Dermis blood vessel endothelial cell (primary cell): ENCODE measurements around the gene ZNF503. TPM values are rescaled to one million over a fixed set of nuclear protein-coding genes. Genes with fewer than 3 reads are reported as not detected.

ENCODE experiments used
- DNase-seq: peaks from one replicate; pipeline ENCODE4 v3.0.0; 2010
- total RNA-seq: library from RNA; depleted of rRNA; stranded (reverse); fragments of >200 nt; gene quantifications from 2 replicates; pipeline ENCODE4 v1.2.3, GENCODE V29; 2014

ZNF503 gene
- total RNA-seq, 1 donor from 2014 or later: 0.68 TPM

DNA sequence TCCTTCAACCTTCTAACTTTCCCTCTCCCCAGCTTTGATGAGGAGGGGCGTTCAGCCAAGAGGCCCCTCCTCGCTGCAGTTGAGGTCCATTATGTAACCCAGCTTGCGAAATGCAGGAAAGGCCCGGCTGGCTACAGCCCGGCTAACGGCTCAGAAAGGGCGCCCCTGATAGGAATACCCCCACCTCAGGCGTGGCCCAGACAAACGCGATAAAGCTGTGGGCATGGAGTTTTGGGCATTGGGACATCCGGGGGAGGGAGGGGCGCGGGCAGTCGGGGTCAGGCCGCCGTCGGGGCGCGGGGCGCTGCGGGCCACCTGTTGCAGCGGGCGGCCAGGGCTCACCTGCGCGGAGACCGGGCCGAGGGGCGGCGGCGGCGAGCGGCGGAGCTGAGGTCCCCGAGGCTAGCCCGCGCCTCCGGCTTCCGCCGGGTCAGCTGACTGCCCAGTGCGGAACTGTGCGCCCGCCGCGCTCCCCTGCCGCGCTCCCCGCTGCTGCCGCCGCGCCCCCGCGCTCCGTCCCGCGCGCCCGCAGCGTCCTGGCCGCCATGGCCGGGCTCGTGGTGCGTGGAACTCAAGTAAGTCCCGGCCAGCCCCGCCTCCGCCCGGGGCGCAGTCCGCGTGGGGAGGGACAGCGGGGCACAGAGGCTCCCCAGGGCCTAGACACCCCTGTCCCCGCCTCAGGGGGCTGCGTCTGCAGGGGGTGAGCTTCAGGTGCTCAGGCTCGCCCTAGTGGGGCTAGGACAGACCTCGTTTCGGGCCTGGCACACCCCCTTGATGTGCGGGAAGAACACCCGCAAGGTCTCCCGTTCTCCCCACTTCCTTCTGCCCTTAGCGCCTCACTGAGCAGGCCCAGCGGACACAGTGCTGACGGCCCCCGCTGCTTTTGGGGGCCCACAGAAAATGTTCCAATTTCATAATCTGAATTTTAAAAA, 29.9 kb upstream of the ZNF503 start, which contains the start of gene LRMDA:
LRMDA (plus strand) TSS at position 445 of the 932 bp plus-strand sequence.
- peak; percentile 28 for DNase-seq

DNA sequence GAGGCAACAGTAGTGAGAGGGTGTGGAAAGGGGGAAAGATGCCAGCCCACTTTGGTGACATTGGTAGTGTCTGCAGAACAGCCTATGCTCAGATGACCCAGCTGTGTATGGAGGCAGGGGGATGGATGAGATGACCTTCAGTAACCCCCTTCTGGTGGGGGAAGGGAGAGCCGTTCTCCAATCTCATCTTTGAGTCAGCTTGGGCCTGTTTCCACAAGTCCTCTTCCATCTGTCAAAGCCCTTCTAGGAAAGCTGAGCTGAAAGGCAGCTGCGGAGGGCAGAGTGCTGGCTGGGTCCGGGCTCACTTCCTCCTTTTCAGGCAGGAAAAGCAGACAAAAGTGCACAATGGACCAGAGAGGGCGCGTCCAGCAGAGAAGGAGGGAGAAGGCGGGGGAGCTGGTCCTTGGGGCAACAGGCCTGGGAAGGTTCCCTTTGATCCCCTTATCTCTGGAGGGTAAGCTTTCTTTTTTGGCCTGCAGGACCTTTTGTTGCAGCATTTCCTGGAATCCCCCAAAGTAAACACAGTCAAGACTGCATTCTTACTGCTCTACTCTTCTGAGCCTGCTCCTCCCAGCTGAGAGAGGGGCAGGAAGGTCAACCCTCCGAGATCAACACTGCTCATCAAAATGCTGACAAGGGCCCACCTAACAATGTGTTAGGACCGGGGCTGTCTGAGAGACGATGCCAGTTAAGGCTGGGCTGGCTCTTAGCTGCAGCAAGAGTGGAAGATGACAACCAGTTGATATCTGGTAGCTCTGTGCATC, 28.6 kb upstream of the ZNF503 start:
- DNase-seq: peak; percentile 53

DNA sequence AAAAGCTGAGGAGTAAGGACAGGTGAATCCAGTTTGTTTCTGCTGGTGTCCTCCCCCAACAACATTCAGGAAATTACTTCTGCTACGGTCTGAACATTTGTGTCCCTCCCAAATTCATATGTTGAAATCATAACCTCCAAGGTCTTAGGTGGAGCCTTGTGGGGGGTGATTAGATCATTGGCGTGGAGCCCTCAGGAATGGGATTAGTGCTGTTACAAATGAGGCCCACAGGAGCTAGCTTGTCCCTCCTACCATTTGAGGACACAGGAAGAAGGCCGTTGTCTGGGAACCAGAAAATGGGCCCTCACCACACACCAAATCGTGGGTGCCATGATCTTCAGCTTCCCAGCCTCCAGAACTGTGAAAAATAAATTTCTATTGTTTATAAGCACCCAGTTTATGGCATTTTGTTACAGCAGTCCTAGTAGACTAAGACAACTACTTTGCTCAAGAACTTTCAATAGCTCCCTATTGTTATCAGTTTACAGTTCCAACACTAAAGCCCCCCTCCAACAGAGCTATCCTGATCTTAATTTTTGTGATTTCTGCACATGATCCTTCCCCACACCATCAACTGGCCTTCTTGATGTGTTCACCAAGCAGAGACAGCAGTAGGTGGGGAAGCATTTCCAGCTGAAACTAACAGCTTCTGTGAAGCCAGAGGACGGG, 27.7 kb upstream of the ZNF503 start:
- DNase-seq: no peak

- peak; percentile 39 for DNase-seq
Observed at GRCh38 chr10:75428434-75429158, 27.0 kb upstream of the ZNF503 start.

- DNase-seq: peak; percentile 5
Observed at GRCh38 chr10:75427951-75428350, 26.4 kb upstream of the ZNF503 start.

DNA sequence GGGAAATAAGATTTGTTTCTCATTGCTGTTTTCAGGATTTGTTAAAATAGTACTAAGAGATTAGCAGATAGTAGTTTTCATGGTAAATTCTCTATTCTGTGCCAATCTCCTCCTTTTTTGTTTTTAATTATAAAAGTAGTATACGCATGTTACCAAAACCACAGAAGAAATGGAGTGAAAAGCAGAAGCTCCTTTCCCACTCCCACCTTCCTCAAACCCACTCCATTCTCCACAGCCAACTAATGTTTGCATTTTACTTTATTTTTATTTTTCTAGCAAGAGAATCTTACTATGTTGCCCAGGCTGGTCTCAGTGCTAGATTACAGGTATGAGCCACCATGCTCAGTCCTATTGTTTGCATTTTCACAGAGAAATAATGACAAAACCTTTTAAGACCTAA, 25.3 kb upstream of the ZNF503 start:
- no peak for DNase-seq

- DNase-seq: no peak
Observed at GRCh38 chr10:75425291-75426079, 23.9 kb upstream of the ZNF503 start.

DNA sequence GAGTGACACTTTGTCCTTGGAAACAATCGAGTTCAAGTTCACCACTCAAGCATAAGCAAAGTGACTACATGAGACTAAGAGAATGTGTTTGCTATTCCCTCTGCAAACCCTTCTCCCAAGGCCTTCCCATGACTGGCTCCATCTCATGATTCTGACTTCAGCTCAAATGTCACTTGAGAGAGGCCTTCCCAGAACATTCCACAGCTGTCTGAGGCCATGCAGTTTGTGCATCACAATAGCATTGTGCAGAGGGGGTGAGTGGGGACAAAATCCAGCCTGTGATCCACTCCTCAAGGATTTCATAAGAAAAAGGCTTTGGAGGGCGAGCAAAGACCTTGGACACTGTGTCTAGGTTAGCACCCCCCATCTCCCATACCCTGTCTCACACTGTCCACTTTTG, 23.0 kb upstream of the ZNF503 start:
- DNase-seq: no peak

GRCh38 chr10:75422913-75423312, 21.3 kb upstream of the ZNF503 start:
- DNase-seq: no peak

DNA sequence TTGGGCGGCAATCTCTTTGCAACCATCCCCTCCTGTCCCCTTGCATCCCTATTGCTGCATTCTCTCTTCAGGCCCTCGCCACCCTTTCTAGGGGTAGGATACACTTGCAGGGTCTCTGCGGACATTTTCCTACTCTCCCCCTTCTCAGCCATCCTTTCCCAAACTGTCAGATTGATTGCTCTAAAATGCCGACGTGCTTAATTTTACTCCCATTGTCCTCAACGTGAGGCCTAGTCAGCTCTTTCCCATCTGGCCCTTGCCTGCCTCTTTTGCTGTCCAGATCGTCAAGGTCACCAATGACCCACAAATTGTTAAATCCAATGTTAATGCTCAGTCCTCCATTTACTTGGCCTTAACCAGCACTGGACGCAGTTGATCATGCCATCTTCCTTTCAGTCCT, 17.1 kb upstream of the ZNF503 start:
- DNase-seq: no peak

- DNase-seq: no peak
Observed at GRCh38 chr10:75418293-75418692, 16.7 kb upstream of the ZNF503 start.

- no peak for DNase-seq
Observed at GRCh38 chr10:75417522-75417927, 16.0 kb upstream of the ZNF503 start.

DNA sequence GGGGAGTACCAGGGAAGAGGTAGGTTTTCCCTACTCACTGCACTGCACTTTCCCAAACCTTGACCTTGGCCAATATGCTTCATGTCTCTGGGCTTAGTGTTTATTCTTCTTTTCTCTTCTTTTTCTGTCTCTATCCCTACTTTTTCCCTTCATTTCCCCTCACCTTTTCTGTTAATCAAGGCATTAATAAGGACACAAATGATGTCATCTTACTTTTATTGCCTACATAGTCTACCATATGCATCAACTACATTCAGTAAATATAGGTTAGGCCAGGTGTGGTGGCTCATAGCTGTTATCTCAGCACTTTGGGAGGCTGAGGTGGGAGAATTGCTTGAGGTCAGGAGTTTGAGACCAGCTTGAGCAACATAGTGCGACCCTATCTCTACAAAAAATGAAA, 13.0 kb upstream of the ZNF503 start:
- DNase-seq: no peak

DNA sequence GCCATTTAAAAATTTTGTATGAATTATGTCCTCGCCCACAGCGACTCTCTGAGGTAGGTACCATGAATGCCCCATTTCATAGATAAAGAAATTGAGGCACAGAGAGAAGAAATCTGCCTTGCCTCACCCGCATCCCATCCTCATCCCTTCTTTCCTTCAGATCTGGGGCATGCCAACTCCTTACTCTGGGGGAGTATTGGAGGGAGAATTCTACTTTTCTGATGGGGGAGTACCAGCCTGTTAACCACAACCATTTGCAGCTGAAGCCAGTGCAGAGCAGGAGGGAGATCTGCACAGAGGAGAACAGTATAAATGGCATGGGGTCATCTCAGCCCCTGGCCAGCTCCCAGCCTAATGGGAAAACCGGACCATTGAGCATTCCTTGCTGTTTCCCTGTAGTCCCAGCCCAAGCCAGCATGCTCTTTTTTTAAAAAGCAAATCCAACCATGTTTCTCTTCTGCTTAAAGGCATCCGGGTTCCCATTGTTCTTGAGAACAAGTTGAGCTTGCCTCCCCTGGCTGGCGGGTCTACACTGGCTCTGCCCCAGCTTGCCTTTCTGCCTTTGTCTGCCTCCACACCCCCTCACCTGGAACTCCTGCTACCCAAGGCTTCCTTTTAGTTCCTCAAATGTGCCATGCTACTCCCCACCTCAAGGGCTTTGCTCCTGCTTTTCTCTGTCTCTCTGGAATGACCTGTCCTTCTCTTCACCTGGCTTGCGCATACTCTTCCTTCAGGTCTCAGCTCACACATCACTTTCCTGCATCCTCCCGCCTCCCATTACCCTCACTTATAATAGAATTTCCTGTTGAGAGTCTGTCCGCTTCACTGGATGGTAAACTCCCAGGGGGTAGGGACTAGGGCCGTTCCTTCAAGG, 8.8 kb upstream of the ZNF503 start:
- no peak for DNase-seq

DNA sequence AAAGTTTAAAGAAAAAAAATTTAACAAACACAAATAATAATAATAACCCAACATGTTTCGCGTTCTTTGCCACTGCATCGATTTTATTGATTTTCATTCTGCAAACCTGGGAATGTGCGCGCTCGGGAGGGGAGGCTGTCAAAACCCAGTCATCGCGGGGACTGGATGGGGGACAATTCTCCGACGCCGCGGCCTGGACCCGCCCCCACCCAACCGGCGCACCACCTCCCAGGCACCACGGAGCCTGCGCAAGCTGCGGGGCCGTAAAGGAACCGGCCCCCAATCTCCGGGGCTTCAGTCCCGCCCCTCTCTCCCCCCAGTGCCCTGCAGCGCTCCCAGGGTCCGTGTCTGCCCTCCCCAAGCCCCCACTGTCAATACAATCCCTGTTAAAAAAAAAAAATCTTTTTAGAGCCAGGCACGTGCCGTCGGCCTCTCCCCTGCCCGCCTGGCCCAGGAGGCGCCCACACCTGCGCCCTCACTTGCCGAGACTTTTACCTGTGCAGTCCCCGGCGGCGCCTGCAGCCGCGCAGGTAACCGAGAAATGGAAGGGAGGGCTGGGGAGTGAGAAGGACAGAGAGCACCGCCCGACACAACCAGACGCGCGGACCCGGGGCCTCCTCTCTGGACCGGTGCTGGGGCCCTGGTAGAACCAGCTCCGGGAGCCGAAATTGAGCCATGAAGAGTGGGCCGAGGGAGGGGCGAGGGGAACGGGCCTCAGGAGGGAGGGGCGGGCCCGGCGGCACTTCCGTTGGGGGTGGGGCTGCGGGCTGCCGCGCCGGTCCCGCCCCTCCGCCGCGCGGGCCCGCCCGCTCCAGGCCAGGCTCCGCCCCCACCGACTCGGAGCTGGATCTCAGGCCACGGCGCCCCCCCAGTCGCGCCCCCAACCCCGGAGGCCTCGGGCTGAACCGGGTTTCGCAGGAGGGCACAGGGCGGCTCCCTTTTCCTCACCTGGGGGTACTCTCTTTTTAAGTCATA, 7.6 kb upstream of the ZNF503 start:
- peak; percentile 20 for DNase-seq

GRCh38 chr10:75408509-75408875, 6.9 kb upstream of the ZNF503 start:
- no peak for DNase-seq

DNA sequence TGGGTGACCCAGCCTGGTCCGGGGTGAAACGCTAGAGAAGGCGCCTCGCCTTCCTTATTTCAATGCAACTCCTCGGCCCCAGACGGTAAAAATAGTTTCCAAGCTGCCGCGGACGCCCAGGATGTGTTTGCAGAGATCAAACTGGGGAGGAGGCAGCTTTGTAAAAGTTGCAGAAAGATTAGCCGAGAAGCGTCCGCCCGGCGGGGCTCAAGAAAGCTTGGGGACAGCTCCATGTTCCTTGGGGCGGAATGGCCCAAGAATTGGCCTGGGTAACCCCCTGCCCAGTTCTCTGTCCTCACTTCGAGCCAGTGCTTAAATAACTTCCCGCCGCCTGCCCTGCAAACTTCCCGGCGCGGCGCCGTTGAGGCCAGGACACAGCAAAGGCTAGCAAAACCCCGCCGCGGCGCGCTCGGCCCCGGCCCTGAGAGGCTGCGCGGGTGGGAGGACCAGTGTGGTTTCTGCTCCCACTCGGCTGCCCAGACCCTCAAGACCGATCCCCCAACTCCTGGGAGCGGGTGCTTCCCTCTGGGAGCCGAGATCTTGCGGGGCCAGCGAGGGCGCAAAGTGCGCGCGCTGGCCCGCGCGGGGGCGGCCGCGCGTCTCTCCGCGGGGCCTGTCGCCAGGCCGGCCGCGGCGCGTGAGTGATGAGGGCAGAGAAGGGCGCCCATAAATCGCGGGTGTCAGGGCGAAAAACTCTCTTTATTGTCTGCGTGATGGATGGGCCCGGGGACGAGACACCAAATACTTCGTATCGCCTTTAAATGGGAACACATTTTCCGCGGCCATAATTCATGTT, 6.3 kb upstream of the ZNF503 start:
- peak; percentile 17 for DNase-seq

GRCh38 chr10:75407224-75407712, 5.7 kb upstream of the ZNF503 start:
- no peak for DNase-seq
